ENCODE results near the gene VPREB3. TPM values are rescaled to one million over a fixed set of nuclear protein-coding genes. Genes with fewer than 3 reads are reported as not detected.

VPREB3 gene
- total and polyA plus RNA-seq, 7 donors, result 2.4 to 65.9 TPM; not detected in 5

- no peaks in the 10 kb centered on the region for H3K9me3 ChIP-seq
- 79 to 95% methylated on average over 18 of the region's 18 CpGs for WGBS, 2 donors
- no peak for DNase-seq
- no peaks in the 10 kb centered on the region for H3K4me1 ChIP-seq
- no peak overlapping the region for H3K4me3 ChIP-seq
- intact Hi-C loops (cut with DNase I), result no loop called here
- peaks cover 40 to 90% (median 52%) of the 10 kb centered on the region in 4 donors for H3K36me3 ChIP-seq
- no peak for TF ChIP-seq EP300 (IDR thresholded peaks at IDR 0.05)
- TF ChIP-seq POLR2A (IDR thresholded peaks at IDR 0.05), result no peak
- no peak for TF ChIP-seq POLR2AphosphoS5 (IDR thresholded peaks at IDR 0.05)
- TF ChIP-seq CTCF (IDR thresholded peaks at IDR 0.05), result no peak
- H3K27ac ChIP-seq, result no peak overlapping the region
- no peaks in the 10 kb centered on the region for H3K27me3 ChIP-seq
Measured at GRCh38 chr22:23800297-23801237, 46.3 kb upstream of the VPREB3 start.

- H3K27ac ChIP-seq, result no peak overlapping the region
- no peak for DNase-seq
- 51 to 60% methylated on average over 5 of the region's 5 CpGs for WGBS, 2 donors
- H3K4me1 ChIP-seq, result peaks cover 0 to 8% (median 6%) of the 10 kb centered on the region in 4 donors
- no peaks in the 10 kb centered on the region for H3K27me3 ChIP-seq
- peaks cover 18 to 86% (median 49%) of the 10 kb centered on the region in 4 donors for H3K36me3 ChIP-seq
- TF ChIP-seq POLR2AphosphoS5 (IDR thresholded peaks at IDR 0.05) (no peak), CTCF (IDR thresholded peaks at IDR 0.05) (no peak), POLR2A (IDR thresholded peaks at IDR 0.05) (no peak), EP300 (IDR thresholded peaks at IDR 0.05) (no peak)
- intact Hi-C loops (cut with DNase I), result no loop called here
- no peaks in the 10 kb centered on the region for H3K9me3 ChIP-seq
- H3K4me3 ChIP-seq, result no peak overlapping the region
Measured at GRCh38 chr22:23796461-23796860, 42.2 kb upstream of the VPREB3 start.

- TF ChIP-seq CTCF (IDR thresholded peaks at IDR 0.05) (no peak), EP300 (IDR thresholded peaks at IDR 0.05) (no peak), POLR2AphosphoS5 (IDR thresholded peaks at IDR 0.05) (no peak), POLR2A (IDR thresholded peaks at IDR 0.05) (no peak)
- intact Hi-C loops (cut with DNase I), result no loop called here
Measured at GRCh38 chr22:23793326-23793725, 39.1 kb upstream of the VPREB3 start.

GRCh38 chr22:23791738-23792645, 37.8 kb upstream of the VPREB3 start:
- TF ChIP-seq EP300 (IDR thresholded peaks at IDR 0.05), result no peak
- peak overlapping the region in 3 of 4 donors; percentile 58 to 76 (median 66) for H3K27ac ChIP-seq
- 74 to 82% methylated on average over 25 of the region's 25 CpGs for WGBS, 2 donors
- H3K4me3 ChIP-seq, result no peak overlapping the region
- intact Hi-C loops (cut with DNase I), result no loop called here
- H3K27me3 ChIP-seq, result no peaks in the 10 kb centered on the region
- H3K9me3 ChIP-seq, result no peaks in the 10 kb centered on the region
- H3K36me3 ChIP-seq, result peaks cover 4 to 47% (median 30%) of the 10 kb centered on the region in 4 donors
- peaks cover 0 to 49% (median 39%) of the 10 kb centered on the region in 4 donors for H3K4me1 ChIP-seq
- DNase-seq, result no peak

More at GRCh38 chr22:23793326-23793725, 39.1 kb upstream of the VPREB3 start:
- no peaks in the 10 kb centered on the region for H3K27me3 ChIP-seq
- WGBS, 2 donors, result 89 to 94% methylated on average over 8 of the region's 8 CpGs
- peaks cover 0 to 40% (median 30%) of the 10 kb centered on the region in 4 donors for H3K4me1 ChIP-seq
- H3K36me3 ChIP-seq, result peaks cover 4 to 55% (median 34%) of the 10 kb centered on the region in 4 donors
- no peak overlapping the region for H3K27ac ChIP-seq
- H3K4me3 ChIP-seq, result no peak overlapping the region
- no peak for DNase-seq
- H3K9me3 ChIP-seq, result no peaks in the 10 kb centered on the region

Data from sigmoid colon (tissue), 7 donors.